ENCODE results near the gene F2RL2.

The F2RL2 gene

GRCh38 chr5:76595755-76596481 is 27.3 kb downstream of the F2RL2 start:
- Histone ChIP-seq H3K4me3 (replicated peaks; ENCODE audit: insufficient read depth, low read length) (no peak overlapping the region), H3K27ac (replicated peaks) (no peak overlapping the region), H3K27me3 (ENCODE audit: insufficient read depth, poor library complexity, severe bottlenecking) (no peaks in the 10 kb centered on the region)
- no peak for TF ChIP-seq SPI1 (IDR thresholded peaks at IDR 0.05; ENCODE audit: borderline replicate concordance, low read depth)
- no peak for DNase-seq (ENCODE audit: low read depth in 1 of 2, low spot score in 1 of 2)

GRCh38 chr5:76594107-76594506 is 29.1 kb downstream of the F2RL2 start:
- no peak overlapping the region for H3K27ac ChIP-seq (replicated peaks)
- H3K4me3 ChIP-seq (replicated peaks; ENCODE audit: insufficient read depth, low read length) = no peak overlapping the region
- H3K27me3 ChIP-seq (ENCODE audit: insufficient read depth, poor library complexity, severe bottlenecking) = no peaks in the 10 kb centered on the region
- no peak for TF ChIP-seq SPI1 (IDR thresholded peaks at IDR 0.05; ENCODE audit: borderline replicate concordance, low read depth)
- no peak for TF ChIP-seq GABPA (IDR thresholded peaks at IDR 0.05; ENCODE audit: low read depth)
- no peak for DNase-seq (ENCODE audit: low read depth in 1 of 2, low spot score in 1 of 2)

- Histone ChIP-seq H3K27ac (replicated peaks) (no peak overlapping the region), H3K27me3 (ENCODE audit: insufficient read depth, poor library complexity, severe bottlenecking) (no peaks in the 10 kb centered on the region), H3K4me3 (replicated peaks; ENCODE audit: insufficient read depth, low read length) (no peak overlapping the region)
- DNase-seq (ENCODE audit: low read depth in 1 of 2, low spot score in 1 of 2) = no peak
- no peak for TF ChIP-seq REST (IDR thresholded peaks at IDR 0.05; ENCODE audit: insufficient replicate concordance, low read depth)
- no peak for TF ChIP-seq CTCF (IDR thresholded peaks at IDR 0.05; ENCODE audit: insufficient read depth, low read length)
- no peak for TF ChIP-seq POLR2AphosphoS5 (IDR thresholded peaks at IDR 0.05; ENCODE audit: low read depth)
- no peak for TF ChIP-seq GABPA (IDR thresholded peaks at IDR 0.05; ENCODE audit: low read depth)
- no peak for TF ChIP-seq SPI1 (IDR thresholded peaks at IDR 0.05; ENCODE audit: borderline replicate concordance, low read depth)
Measured at GRCh38 chr5:76592692-76593091, 30.5 kb downstream of the F2RL2 start.

GRCh38 chr5:76591366-76591765 is 31.8 kb downstream of the F2RL2 start:
- H3K4me3 ChIP-seq (replicated peaks; ENCODE audit: insufficient read depth, low read length) = no peak overlapping the region
- DNase-seq (ENCODE audit: low read depth in 1 of 2, low spot score in 1 of 2) = no peak
- H3K27me3 ChIP-seq (ENCODE audit: insufficient read depth, poor library complexity, severe bottlenecking) = no peaks in the 10 kb centered on the region
- TF ChIP-seq GABPA (IDR thresholded peaks at IDR 0.05; ENCODE audit: low read depth) (no peak), CTCF (IDR thresholded peaks at IDR 0.05; ENCODE audit: insufficient read depth, low read length) (no peak), POLR2AphosphoS5 (IDR thresholded peaks at IDR 0.05; ENCODE audit: low read depth) (no peak), REST (IDR thresholded peaks at IDR 0.05; ENCODE audit: insufficient replicate concordance, low read depth) (no peak), SPI1 (IDR thresholded peaks at IDR 0.05; ENCODE audit: borderline replicate concordance, low read depth) (no peak)
- no peak overlapping the region for H3K27ac ChIP-seq (replicated peaks)

GRCh38 chr5:76590027-76590426 is 33.2 kb downstream of the F2RL2 start:
- DNase-seq (ENCODE audit: low read depth in 1 of 2, low spot score in 1 of 2) = no peak
- Histone ChIP-seq H3K27me3 (ENCODE audit: insufficient read depth, poor library complexity, severe bottlenecking) (no peaks in the 10 kb centered on the region), H3K4me3 (replicated peaks; ENCODE audit: insufficient read depth, low read length) (no peak overlapping the region), H3K27ac (replicated peaks) (no peak overlapping the region)
- TF ChIP-seq SPI1 (IDR thresholded peaks at IDR 0.05; ENCODE audit: borderline replicate concordance, low read depth) (no peak), CTCF (IDR thresholded peaks at IDR 0.05; ENCODE audit: insufficient read depth, low read length) (no peak), GABPA (IDR thresholded peaks at IDR 0.05; ENCODE audit: low read depth) (no peak), POLR2AphosphoS5 (IDR thresholded peaks at IDR 0.05; ENCODE audit: low read depth) (no peak), REST (IDR thresholded peaks at IDR 0.05; ENCODE audit: insufficient replicate concordance, low read depth) (no peak)
